H9 (cell line): ENCODE measurements around the gene DTHD1. TPM values are rescaled to one million over a fixed set of nuclear protein-coding genes. Genes with fewer than 3 reads are reported as not detected.

Source experiments
- DNase-seq: peaks from one replicate; pipeline ENCODE4 v3.0.0-alpha.2; 2017
- H2AFZ ChIP-seq: one replicate; pipeline ENCODE4 v1.6.1; 2013; ENCODE audit warnings: mild to moderate bottlenecking, low read length, control low read depth, moderate library complexity
- H2AK5ac ChIP-seq: 2 replicates; pipeline ENCODE4 v1.6.1; 2013; ENCODE audit warnings: low read length, control low read depth, mixed read lengths; ENCODE audit not compliant: insufficient read length
- H2BK120ac ChIP-seq: one replicate; pipeline ENCODE4 v1.6.1; 2013; ENCODE audit warnings: low read depth, mild to moderate bottlenecking, low read length, control low read depth, inconsistent platforms; ENCODE audit not compliant: poor library complexity, severe bottlenecking
- H2BK12ac ChIP-seq: 2 replicates; pipeline ENCODE4 v1.6.1; 2013; ENCODE audit warnings: low read length, control low read depth, mixed read lengths, low read depth; ENCODE audit not compliant: insufficient read length
- H2BK15ac ChIP-seq: 2 replicates; pipeline ENCODE4 v1.6.1; 2013; ENCODE audit warnings: low read depth, low read length, control low read depth
- H2BK20ac ChIP-seq: one replicate; pipeline ENCODE4 v1.6.1; 2013; ENCODE audit warnings: low read depth, mild to moderate bottlenecking, low read length, control low read depth, inconsistent platforms; ENCODE audit not compliant: poor library complexity, severe bottlenecking
- H2BK5ac ChIP-seq: 2 replicates; pipeline ENCODE4 v1.6.1; 2013; ENCODE audit warnings: low read length, control low read depth, mixed read lengths; ENCODE audit not compliant: insufficient read length
- H3K14ac ChIP-seq: 2 replicates; pipeline ENCODE4 v1.6.1; 2013; ENCODE audit warnings: low read length, control low read depth; ENCODE audit not compliant: insufficient read depth
- H3K18ac ChIP-seq: 2 replicates; pipeline ENCODE4 v1.6.1; 2013; ENCODE audit warnings: low read depth, mild to moderate bottlenecking, mixed read lengths, low read length, control low read depth; ENCODE audit not compliant: insufficient read length
- H3K23ac ChIP-seq: 2 replicates; pipeline ENCODE4 v1.6.1; 2013; ENCODE audit warnings: low read length, control low read depth, mixed read lengths, low read depth; ENCODE audit not compliant: insufficient read length
- H3K23me2 ChIP-seq: 2 replicates; pipeline ENCODE4 v1.6.1; 2013; ENCODE audit warnings: low read depth, mild to moderate bottlenecking, mixed read lengths, low read length, control low read depth; ENCODE audit not compliant: insufficient read length, poor library complexity, severe bottlenecking
- H3K27ac ChIP-seq: 2 replicates; pipeline ENCODE4 v1.5.1; 2013; ENCODE audit warnings: low read length, control low read depth, mixed read lengths, low read depth; ENCODE audit not compliant: insufficient read length
- H3K27me3 ChIP-seq: 2 replicates; pipeline ENCODE4 v1.6.1; 2013; ENCODE audit warnings: low read length, control low read depth, inconsistent platforms; ENCODE audit not compliant: insufficient read depth
- H3K4ac ChIP-seq: 2 replicates; pipeline ENCODE4 v1.6.1; 2013; ENCODE audit warnings: low read depth, mild to moderate bottlenecking, control low read depth, inconsistent platforms, low read length, moderate library complexity
- H3K4me1 ChIP-seq: 2 replicates; pipeline ENCODE4 v1.6.1; 2013; ENCODE audit warnings: low read length, control low read depth, inconsistent platforms; ENCODE audit not compliant: insufficient read depth
- H3K4me2 ChIP-seq: 2 replicates; pipeline ENCODE4 v1.6.1; 2013; ENCODE audit warnings: low read length, control low read depth, mixed read lengths; ENCODE audit not compliant: insufficient read length, insufficient read depth
- H3K56ac ChIP-seq: 2 replicates; pipeline ENCODE4 v1.6.1; 2013; ENCODE audit warnings: low read depth, mild to moderate bottlenecking, mixed read lengths, low read length, control low read depth; ENCODE audit not compliant: insufficient read length
- H3K79me1 ChIP-seq: 2 replicates; pipeline ENCODE4 v1.6.1; 2013; ENCODE audit warnings: low read depth, mild to moderate bottlenecking, moderate library complexity, low read length, control low read depth, inconsistent platforms; ENCODE audit not compliant: insufficient read depth, poor library complexity, severe bottlenecking
- H3K79me2 ChIP-seq: 2 replicates; pipeline ENCODE4 v1.6.1; 2013; ENCODE audit warnings: low read length, control low read depth, inconsistent platforms; ENCODE audit not compliant: insufficient read depth
- H3K9ac ChIP-seq: 2 replicates; pipeline ENCODE4 v1.6.1; 2013; ENCODE audit warnings: low read length, control low read depth, mixed read lengths; ENCODE audit not compliant: insufficient read length; ENCODE audit errors: extremely low read depth
- H3K9me3 ChIP-seq: one replicate; pipeline ENCODE4 v1.6.1; 2013; ENCODE audit warnings: low read depth, low read length, inconsistent platforms; ENCODE audit not compliant: control insufficient read depth
- H3T11ph ChIP-seq: one replicate; pipeline ENCODE4 v1.6.1; 2013; ENCODE audit warnings: mild to moderate bottlenecking, low read length, control low read depth, inconsistent platforms
- H4K20me1 ChIP-seq: one replicate; pipeline ENCODE4 v1.6.1; 2013; ENCODE audit not compliant: control insufficient read depth, insufficient read length, insufficient read depth
- H4K5ac ChIP-seq: 2 replicates; pipeline ENCODE4 v1.6.1; 2013; ENCODE audit warnings: low read depth, mild to moderate bottlenecking, mixed read lengths, low read length, control low read depth; ENCODE audit not compliant: insufficient read length
- H4K8ac ChIP-seq: replicated peaks from 2 replicates; pipeline ENCODE4 v1.6.1; 2013; ENCODE audit warnings: low read length, control low read depth, mixed read lengths, low read depth; ENCODE audit not compliant: insufficient read length
- H4K91ac ChIP-seq: 2 replicates; pipeline ENCODE4 v1.6.1; 2013; ENCODE audit warnings: low read depth, mild to moderate bottlenecking, moderate library complexity, mixed read lengths, low read length, control low read depth; ENCODE audit not compliant: insufficient read length
- H3K27ac Mint-ChIP-seq, 3 experiments: 2 replicates in 2 of 3; 3 replicates in 1 of 3; pipeline ENCODE4 v1.8.0; 2020 to 2021; ENCODE audit warnings: mixed read lengths in 3 of 3, mild to moderate bottlenecking in 1 of 3, moderate library complexity in 1 of 3
- H3K27me3 Mint-ChIP-seq: 2 replicates; pipeline ENCODE4 v1.8.0; 2021; ENCODE audit warnings: low read depth, mild to moderate bottlenecking, moderate library complexity, mixed read lengths
- H3K36me3 Mint-ChIP-seq, 3 experiments: 2 replicates in 2 of 3; 3 replicates in 1 of 3; pipeline ENCODE4 v1.8.0; 2020 to 2021; ENCODE audit warnings: low read depth in 3 of 3, mixed read lengths in 3 of 3; ENCODE audit not compliant: insufficient read depth in 1 of 3
- H3K4me1 Mint-ChIP-seq, 2 experiments: 2 replicates each; pipeline ENCODE4 v1.8.0; 2020; ENCODE audit warnings: mixed read lengths in 2 of 2
- H3K4me3 Mint-ChIP-seq, 2 experiments: 2 replicates in 1 of 2; 3 replicates in 1 of 2; pipeline ENCODE4 v1.8.0; 2020 to 2021; ENCODE audit warnings: mild to moderate bottlenecking in 2 of 2, mixed read lengths in 2 of 2, moderate library complexity in 1 of 2
- H3K9me3 Mint-ChIP-seq, 2 experiments: 2 replicates in 1 of 2; 3 replicates in 1 of 2; pipeline ENCODE4 v1.8.0; 2020; ENCODE audit warnings: mild to moderate bottlenecking in 2 of 2, mixed read lengths in 2 of 2, moderate library complexity in 1 of 2
- CTCF ChIP-seq: fragments of 200-600 bp; sonication (generic); conservative IDR thresholded peaks from 3 replicates; pipeline ENCODE4 v1.8.0; 2021; ENCODE audit warnings: antibody characterized with exemption, mild to moderate bottlenecking
- WGBS: extraction: QIAGEN DNeasy Blood & Tissue Kit; methylation state at CpG from one replicate; pipeline ENCODE4 v1.1.7; 2013; ENCODE audit warnings: missing lambda C conversion rate, low lambda C conversion rate, mixed read lengths; ENCODE audit not compliant: insufficient read length; ENCODE audit errors: extremely low coverage; 5-methylcytosine and 5-hydroxymethylcytosine counted together
- total RNA-seq: library from RNA; stranded (reverse); gene quantifications from 2 replicates; pipeline ENCODE4 v1.2.1, GENCODE V29; 2021

DTHD1 gene
- total RNA-seq, 1 experiment from 2014 or later, result not detected

DNA sequence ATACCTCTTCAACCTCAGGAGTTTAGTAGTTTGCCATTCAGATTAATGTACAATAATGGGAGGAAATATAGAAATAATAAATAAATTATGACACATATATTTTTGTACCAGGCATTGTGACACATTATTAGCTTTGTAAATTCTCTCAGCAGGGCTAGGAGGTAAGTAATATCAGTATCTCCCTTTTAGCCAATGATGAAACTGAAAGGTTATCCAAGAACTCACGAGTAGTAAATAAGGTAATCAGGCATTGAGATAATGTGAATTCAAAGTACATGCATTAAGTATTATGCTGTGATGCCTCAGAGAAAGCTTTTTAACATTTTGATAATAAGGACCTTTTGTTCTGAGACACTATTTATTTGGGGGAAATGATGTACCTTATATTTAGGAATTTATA lies 31.8 kb upstream of the DTHD1 start:
- peaks cover 20% of the 10 kb centered on the region for H3K27me3 Mint-ChIP-seq
- no peak overlapping the region for H2BK20ac ChIP-seq
- no peak overlapping the region for H3K4ac ChIP-seq
- no peak overlapping the region for H2BK12ac ChIP-seq
- no peaks in the 10 kb centered on the region for H3K9me3 ChIP-seq
- H3K4me1 ChIP-seq, result no peaks in the 10 kb centered on the region
- no peak for TF ChIP-seq CTCF
- H2AFZ ChIP-seq, result no peak overlapping the region
- H3K9me3 Mint-ChIP-seq, result no peaks in the 10 kb centered on the region
- H3K14ac ChIP-seq, result no peak overlapping the region
- H3K36me3 Mint-ChIP-seq, result no peaks in the 10 kb centered on the region; a peak in 1 of 7 replicates
- H2BK5ac ChIP-seq, result no peak overlapping the region
- H2AK5ac ChIP-seq, result no peak overlapping the region
- H4K8ac ChIP-seq, result no peak overlapping the region
- no peak overlapping the region for H2BK120ac ChIP-seq
- H3K56ac ChIP-seq, result no peak overlapping the region
- H3K23ac ChIP-seq, result no peak overlapping the region
- no peak overlapping the region for H4K5ac ChIP-seq
- H3K27ac ChIP-seq, result no peak overlapping the region
- no peaks in the 10 kb centered on the region for H4K20me1 ChIP-seq
- H3K27me3 ChIP-seq, result no peaks in the 10 kb centered on the region
- H3K4me3 Mint-ChIP-seq, result no peak overlapping the region
- H3T11ph ChIP-seq, result no peak overlapping the region
- peaks cover 0 to 4% of the 10 kb centered on the region in 2 experiments; a peak in 1 of 4 replicates for H3K4me1 Mint-ChIP-seq
- no peak overlapping the region for H3K9ac ChIP-seq
- no peaks in the 10 kb centered on the region for H3K79me2 ChIP-seq
- DNase-seq, result no peak
- H3K23me2 ChIP-seq, result no peaks in the 10 kb centered on the region
- no peak overlapping the region for H2BK15ac ChIP-seq
- H4K91ac ChIP-seq, result no peak overlapping the region
- H3K79me1 ChIP-seq, result no peaks in the 10 kb centered on the region
- no peak overlapping the region for H3K27ac Mint-ChIP-seq
- no CpG with 5 or more reads among the region's 1 CpG for WGBS
- no peak overlapping the region for H3K4me2 ChIP-seq
- no peak overlapping the region for H3K18ac ChIP-seq
